ENCODE data around the gene ANKRD40.

GRCh38 chr17:50686494-50687199 is 21.1 kb downstream of the ANKRD40 start:
- TF ChIP-seq CTCF (IDR thresholded peaks at IDR 0.05; ENCODE audit: insufficient read depth, low read length, poor library complexity, severe bottlenecking), result no peak
- no peak for TF ChIP-seq EZH2phosphoT487 (conservative IDR thresholded peaks at IDR 0.05; ENCODE audit: low read length)

All from SU-DHL-6 (cell line).